ENCODE measurements around the gene RABL6.

- TF ChIP-seq, protein P1, sequence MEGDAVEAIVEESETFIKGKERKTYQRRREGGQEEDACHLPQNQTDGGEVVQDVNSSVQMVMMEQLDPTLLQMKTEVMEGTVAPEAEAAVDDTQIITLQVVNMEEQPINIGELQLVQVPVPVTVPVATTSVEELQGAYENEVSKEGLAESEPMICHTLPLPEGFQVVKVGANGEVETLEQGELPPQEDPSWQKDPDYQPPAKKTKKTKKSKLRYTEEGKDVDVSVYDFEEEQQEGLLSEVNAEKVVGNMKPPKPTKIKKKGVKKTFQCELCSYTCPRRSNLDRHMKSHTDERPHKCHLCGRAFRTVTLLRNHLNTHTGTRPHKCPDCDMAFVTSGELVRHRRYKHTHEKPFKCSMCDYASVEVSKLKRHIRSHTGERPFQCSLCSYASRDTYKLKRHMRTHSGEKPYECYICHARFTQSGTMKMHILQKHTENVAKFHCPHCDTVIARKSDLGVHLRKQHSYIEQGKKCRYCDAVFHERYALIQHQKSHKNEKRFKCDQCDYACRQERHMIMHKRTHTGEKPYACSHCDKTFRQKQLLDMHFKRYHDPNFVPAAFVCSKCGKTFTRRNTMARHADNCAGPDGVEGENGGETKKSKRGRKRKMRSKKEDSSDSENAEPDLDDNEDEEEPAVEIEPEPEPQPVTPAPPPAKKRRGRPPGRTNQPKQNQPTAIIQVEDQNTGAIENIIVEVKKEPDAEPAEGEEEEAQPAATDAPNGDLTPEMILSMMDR (IDR thresholded peaks at IDR 0.05): no peak
- TF ChIP-seq EP300 (IDR thresholded peaks at IDR 0.05): no peak
- TF ChIP-seq POLR2AphosphoS5 (IDR thresholded peaks at IDR 0.05): no peak
- no peak for TF ChIP-seq POLR2A (IDR thresholded peaks at IDR 0.05)
These were observed 79.2 kb downstream of the RABL6 start for GRCh38 chr9:136886610-136887597.
